ENCODE data around the gene HRH1. TPM values are rescaled to one million over a fixed set of nuclear protein-coding genes. Genes with fewer than 3 reads are reported as not detected.
"Not testable (repeated sequence)": the region's sequence is repeated elsewhere in the genome, so short reads cannot be mapped to it uniquely, and the experiment has no call there.

HRH1 gene, protein sequence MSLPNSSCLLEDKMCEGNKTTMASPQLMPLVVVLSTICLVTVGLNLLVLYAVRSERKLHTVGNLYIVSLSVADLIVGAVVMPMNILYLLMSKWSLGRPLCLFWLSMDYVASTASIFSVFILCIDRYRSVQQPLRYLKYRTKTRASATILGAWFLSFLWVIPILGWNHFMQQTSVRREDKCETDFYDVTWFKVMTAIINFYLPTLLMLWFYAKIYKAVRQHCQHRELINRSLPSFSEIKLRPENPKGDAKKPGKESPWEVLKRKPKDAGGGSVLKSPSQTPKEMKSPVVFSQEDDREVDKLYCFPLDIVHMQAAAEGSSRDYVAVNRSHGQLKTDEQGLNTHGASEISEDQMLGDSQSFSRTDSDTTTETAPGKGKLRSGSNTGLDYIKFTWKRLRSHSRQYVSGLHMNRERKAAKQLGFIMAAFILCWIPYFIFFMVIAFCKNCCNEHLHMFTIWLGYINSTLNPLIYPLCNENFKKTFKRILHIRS
- polyA plus RNA-seq (ENCODE audit: insufficient read length in 3 of 3) = 1 to 10 TPM; 1.9 to 2.2 (median 2.1) TPM
- long read RNA-seq, donor 1, full-length matches to known transcripts = 2 of 2 reads
- long read RNA-seq, donor 1, partial matches to known transcripts = 0 of 2 reads
- long read RNA-seq, donor 1, other reads (novel, unspliced or antisense) = 0 of 2 reads
- long read RNA-seq, donor 2 = 0 reads
- long read RNA-seq, donor 3 = 0 reads
- long read RNA-seq, donor 4, full-length matches to known transcripts = 1 of 1 reads
- long read RNA-seq, donor 4, partial matches to known transcripts = 0 of 1 reads
- long read RNA-seq, donor 4, other reads (novel, unspliced or antisense) = 0 of 1 reads
- long read RNA-seq, donor 5, full-length matches to known transcripts = 1 of 1 reads
- long read RNA-seq, donor 5, partial matches to known transcripts = 0 of 1 reads
- long read RNA-seq, donor 5, other reads (novel, unspliced or antisense) = 0 of 1 reads
- long read RNA-seq, donor 6, full-length matches to known transcripts = 1 of 1 reads
- long read RNA-seq, donor 6, partial matches to known transcripts = 0 of 1 reads
- long read RNA-seq, donor 6, other reads (novel, unspliced or antisense) = 0 of 1 reads
- long read RNA-seq, donor 7, full-length matches to known transcripts = 2 of 2 reads
- long read RNA-seq, donor 7, partial matches to known transcripts = 0 of 2 reads
- long read RNA-seq, donor 7, other reads (novel, unspliced or antisense) = 0 of 2 reads
- long read RNA-seq, donor 8, full-length matches to known transcripts = 6 of 6 reads
- long read RNA-seq, donor 8, partial matches to known transcripts = 0 of 6 reads
- long read RNA-seq, donor 8, other reads (novel, unspliced or antisense) = 0 of 6 reads
- long read RNA-seq, donor 9, full-length matches to known transcripts = 1 of 1 reads
- long read RNA-seq, donor 9, partial matches to known transcripts = 0 of 1 reads
- long read RNA-seq, donor 9, other reads (novel, unspliced or antisense) = 0 of 1 reads
- long read RNA-seq, donor 10, full-length matches to known transcripts = 1 of 1 reads
- long read RNA-seq, donor 10, partial matches to known transcripts = 0 of 1 reads
- long read RNA-seq, donor 10, other reads (novel, unspliced or antisense) = 0 of 1 reads
- long read RNA-seq, donor 11 = 0 reads
- long read RNA-seq, donor 12, full-length matches to known transcripts = 1 of 1 reads
- long read RNA-seq, donor 12, partial matches to known transcripts = 0 of 1 reads
- long read RNA-seq, donor 12, other reads (novel, unspliced or antisense) = 0 of 1 reads
- long read RNA-seq, donor 13 = 0 reads
- long read RNA-seq, donor 14 = 0 reads
- long read RNA-seq, donor 15, full-length matches to known transcripts = 1 of 1 reads
- long read RNA-seq, donor 15, partial matches to known transcripts = 0 of 1 reads
- long read RNA-seq, donor 15, other reads (novel, unspliced or antisense) = 0 of 1 reads
- long read RNA-seq, donor 16 = 0 reads

DNA sequence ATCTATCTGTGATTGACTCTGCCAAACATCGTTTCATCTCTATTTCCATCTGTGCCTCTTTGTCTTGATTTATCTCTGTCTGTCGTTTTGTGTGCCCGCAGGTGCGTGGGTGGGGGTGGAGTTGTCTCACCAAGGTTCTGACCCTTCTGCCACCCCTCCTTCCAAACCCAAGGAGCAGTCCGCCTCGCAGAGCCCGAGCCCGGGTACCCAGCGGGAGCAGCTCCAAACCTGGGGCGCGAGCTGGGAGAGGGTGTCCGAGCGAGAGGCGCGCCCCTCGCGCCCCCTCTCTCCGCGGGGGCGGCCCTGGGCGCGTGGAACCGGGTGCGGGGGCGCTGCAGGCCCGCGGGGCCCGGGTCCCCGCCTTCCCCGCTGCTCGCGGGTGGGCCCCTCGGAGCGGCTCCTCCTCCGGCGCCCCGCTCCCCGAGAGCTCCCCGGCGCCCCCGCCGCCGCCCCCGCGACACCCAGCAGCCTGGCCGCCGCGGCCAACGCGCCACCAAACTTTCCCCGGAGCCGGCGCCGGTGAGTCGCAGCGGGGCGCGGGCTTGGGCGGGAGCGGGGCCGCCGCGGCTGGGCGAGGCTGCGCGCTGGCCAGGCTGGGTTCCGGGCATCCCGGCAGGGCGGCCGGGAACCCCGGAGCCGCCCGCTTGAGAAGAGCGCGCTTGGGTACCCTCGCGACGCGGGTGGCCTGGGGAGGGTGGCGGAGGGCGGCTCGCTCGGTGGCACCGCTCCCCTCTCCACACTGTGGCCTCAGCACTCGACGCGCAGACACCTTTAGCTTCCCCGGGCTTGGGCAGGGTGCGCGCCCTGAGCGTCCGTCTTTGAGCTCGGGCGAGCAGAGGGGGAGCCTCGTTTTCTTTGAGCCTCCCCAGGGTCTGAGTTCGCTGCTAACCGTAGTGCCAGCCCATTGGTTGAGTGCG lies at the start of gene HRH1:
TSS of gene HRH1 (plus strand) at position 458 of the 917 bp plus-strand sequence. CDS start 104,545 bp downstream, outside the sequence.
- no peak for DNase-seq

DNA sequence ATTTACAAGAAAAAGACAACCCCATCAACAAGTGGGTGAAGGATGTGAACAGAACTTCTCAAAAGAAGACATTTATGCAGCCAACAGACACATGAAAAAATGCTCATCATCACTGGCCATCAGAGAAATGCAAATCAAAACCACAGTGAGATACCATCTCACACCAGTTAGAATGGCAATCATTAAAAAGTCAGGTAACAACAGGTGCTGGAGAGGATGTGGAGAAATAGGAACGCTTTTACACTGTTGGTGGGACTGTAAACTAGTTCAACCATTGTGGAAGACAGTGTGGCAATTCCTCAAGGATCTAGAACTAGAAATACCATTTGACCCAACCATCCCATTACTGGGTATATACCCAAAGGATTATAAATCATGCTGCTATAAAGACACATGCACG lies 41.0 kb upstream of the HRH1 start:
- not testable (repeated sequence) for DNase-seq

DNA sequence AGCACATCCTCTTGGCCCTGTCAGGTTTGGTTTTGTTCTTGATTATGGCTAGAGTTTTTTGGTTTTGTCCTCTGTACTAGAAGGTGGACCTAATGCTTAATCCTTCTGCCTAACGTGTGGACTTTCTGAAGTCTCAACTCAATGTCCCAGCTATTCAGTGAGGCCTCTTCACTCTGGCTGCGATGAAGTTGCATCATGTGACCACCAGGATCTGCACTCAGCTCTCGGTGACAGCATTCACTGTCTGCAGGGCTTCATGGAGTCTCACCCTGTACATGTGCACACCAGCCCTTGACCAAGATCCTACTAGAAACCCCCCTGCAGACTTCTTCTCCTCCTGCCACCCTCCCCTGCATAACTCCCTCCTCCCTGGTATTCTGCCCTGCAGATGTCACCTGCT lies 38.7 kb upstream of the HRH1 start:
- no peak for DNase-seq

DNA sequence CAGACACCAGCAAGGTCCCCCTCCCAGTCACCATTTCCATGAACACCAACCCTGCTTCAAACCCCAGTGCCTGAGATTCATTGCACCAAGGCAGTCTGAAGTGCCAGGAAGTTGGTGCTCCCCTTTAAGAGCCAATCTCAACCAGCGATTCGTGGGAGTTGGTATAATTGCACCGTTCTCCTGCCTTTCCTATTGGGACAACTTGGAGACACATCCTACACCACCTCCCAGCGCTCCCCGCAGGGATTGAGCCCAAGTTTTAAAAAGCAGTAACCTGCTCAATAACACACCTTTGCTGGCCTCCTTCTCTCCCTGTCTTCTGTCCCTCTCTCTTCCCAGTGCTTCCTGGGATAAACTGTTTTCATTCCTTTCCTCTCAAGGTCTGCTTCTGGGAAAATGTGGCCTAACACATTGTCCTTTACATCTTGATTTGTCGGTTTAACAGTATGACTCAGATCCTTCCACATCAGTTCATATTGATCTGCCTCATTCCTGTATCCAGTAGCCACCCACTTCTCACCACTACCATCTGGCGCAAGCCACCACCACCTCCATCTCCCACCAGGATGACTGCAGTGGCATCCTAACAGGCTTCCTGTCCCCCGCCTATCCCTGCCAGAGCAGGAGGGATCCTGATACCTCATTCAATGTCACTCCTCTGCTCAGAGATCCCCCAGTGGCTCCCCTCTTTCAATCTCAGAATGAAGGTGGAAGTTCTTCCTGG lies 37.8 kb upstream of the HRH1 start:
- no peak for DNase-seq

DNA sequence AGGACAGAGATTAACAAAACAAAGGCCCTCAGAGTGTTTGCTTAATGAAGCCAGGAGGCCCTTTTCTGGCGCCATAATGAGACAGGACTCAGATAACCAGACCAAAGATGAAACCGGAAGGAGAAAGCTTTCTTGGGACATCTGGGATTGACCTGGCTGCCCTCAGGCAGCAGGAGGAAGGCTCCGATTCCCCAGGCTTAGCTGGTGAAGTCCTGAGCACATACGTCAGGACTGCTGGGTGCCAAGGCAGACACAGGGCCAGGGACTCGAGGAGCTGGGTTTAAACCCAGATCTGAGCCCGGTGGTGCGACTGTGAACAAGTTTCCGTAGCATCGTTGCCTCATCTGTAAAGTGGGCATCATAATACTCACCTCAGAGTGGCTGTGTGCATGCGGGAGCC lies 36.7 kb upstream of the HRH1 start:
- no peak for DNase-seq

DNA sequence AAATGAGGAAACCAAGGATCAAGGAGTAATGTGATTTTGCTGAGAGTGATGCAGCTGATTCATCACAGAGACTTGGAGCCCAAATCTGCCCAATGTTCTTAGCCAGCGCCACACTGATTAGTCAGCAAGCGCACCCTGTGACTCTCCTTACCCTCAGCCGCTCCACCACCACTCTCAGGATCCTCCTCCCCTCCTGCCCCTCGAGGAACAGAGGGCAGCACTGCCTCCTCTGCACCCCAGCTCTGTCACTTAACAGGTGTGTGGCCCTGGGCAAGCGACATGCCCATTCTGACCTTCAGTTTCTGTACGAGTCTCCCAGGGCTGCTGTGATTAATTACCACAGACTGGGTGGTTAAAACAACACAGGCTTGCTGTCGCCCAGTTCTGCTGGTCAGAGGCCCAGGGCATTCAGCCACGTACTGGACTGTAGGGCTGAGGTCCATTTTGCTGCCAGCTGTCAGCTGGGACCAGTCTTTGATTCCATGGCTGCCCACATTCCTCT lies 36.1 kb upstream of the HRH1 start:
- no peak for DNase-seq

DNA sequence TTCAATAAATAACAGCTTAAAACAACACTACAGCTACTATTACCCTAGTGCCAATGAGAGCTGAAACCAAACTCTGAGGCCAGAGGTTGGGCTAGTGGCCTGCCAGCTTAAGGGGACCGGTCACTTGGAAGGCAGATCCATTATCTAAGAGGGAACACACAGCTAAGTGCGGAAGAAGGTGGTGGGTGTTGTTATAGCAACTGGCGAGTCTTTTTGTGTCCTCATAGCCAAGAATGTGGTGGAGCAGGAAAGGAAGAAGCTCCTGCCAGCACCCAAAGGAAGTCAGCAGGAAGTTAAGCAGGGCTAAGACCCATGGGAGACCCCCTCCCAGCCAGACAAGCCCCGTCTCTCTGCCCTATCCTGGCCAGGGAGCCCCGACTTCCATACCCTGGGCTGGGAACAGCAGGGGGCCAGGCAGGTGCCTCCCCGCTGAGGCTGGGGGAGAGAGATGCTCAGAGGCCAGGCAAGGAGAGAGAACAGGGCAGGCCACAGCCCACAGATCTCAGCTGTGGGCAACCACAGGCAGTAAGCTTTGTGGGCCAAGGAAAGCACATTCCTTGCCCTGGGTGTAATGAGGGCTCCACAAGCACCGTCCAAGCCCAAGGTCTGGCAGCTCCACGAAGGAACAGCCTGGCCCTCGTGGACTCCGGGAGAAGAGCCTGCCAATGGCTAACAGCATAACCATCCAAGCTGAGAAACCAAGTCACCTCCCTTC lies 34.0 kb upstream of the HRH1 start:
- no peak for DNase-seq

DNA sequence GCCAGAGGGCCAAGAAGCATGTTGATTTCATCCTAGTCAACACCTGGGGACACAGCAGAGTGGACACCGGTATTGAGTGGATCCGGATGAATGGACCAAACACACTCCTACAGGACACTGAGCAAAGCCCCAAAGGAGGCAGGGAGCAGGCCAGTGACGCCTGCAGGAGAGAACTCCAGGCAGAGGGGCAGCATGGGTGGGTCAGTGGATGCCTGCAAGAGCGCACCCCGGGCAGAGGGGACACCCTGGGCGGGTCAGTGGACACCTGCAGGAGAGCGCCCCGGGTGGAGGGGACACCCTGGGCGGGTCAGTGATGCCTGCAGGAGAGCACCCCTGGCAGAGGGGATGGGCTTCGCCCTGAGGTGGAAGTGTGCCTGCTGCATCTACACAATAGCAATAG lies 27.6 kb upstream of the HRH1 start:
- DNase-seq = no peak

DNA sequence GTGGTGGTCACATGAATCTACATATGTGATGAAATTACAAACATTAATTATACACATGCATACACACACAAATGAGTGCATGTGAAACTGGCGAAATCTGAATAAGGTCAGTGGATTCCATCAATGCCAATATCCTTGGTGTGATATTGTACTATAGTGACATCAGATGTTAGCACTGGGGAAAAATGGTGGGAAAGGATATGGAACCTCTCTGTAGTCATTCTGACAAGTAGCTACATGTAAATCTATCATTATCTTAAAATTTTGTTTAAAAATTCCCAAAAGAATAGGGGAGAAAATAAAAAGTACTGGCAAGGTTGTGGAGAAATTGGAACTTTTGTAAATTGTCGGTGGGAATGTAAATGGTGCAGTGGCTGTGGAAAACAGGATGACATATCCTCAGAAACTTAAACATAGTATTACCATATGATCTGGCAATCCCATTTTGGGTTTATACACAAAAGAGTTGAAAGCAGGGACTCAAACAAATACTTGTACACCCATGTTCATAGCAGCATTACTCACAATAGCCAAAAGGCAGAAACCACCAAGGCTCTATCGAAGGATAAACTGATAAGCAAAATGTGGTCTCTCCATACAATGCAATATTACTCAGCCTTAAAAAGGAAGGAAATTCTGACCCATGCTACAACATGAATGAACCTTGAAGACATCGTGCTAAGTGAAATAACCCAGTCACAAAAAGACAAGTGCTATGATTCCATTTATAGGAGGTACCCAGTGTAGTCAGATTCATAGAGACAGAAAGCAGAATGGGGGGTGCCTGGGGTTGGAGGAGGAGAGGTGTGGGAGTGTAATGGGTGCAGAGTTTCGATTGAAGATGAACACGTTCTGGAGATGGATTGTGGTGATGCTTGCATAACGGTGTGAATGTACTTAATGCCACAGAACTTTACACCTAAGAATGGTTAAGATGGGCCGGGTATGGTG lies 25.3 kb upstream of the HRH1 start:
- no peak for DNase-seq

DNA sequence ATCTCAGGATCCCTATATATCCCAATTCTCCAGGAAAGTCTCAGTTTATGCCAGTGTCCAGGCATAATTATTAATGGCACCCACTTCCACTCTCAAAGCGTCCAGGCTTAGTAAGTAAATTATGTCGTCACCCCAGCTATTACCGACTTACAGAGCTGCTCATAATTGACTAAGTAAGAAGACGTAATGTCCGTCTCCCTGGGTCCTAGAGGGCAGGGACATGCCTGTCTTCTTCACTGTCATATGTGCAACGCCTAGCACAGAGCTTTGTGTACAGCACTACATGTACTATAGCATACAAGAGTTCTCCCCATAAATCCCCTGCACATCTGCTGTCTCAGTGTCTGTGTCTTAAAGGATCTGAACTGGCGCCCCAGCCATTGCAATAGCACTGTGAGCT lies 23.9 kb upstream of the HRH1 start:
- no peak for DNase-seq

DNA sequence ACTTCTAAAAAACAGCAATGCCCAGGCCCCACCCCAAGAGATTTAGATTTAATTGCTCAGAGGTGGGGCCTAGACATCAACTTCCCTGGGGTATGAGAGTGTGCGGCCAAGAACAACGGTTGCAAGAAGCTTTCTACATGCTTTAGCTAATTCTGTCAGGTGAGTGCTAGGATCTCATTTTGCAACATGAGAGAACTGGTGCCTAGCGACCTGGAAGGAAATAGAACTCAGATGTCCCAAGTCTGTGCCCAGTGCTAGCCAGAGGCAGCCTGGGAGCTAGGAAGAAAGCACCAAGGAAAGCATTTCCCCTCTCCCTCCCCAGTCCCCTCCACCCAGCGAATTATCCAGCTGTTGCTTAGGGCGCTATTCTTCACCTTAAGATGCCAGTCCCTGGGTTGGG lies 22.9 kb upstream of the HRH1 start:
- DNase-seq = no peak

DNA sequence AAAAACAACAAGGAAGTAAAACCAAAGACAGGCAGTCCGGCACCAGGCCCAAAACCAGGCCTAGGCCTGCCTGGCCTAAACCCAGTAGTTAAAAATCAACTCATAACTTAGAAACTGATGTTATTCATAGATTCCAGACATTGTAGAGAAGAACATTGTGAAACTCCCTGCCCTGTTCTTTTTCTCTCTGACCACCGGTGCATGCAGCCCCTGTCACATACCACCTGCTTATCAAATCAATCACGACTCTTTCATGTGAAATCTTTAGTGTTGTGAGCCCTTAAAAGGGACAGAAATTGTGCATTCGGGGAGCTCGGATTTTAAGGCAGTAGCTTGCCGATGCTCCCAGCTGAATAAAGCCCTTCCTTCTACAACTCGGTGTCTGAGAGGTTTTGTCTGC lies 22.4 kb upstream of the HRH1 start:
- DNase-seq = not testable (repeated sequence)

DNA sequence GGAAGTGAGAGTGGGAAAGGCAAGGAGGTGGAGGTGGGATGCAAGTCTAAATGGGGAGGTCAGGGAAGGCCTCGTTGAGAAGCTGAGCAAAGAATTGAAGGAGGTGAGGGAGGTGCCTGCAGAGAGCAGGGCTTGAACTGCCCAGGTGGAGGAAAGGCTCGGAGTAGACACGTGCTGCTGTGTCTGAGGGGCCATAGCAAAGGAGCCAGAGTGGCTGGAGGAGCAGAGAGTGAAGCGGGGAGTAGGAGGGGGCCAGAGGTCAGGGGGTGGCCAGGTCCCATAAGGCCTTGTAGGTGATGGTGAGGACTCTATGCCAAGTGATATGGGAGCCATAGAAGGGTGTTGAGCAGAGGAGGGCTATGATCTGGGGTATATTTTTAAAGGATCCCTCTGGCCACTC lies 21.4 kb upstream of the HRH1 start:
- DNase-seq = no peak

DNA sequence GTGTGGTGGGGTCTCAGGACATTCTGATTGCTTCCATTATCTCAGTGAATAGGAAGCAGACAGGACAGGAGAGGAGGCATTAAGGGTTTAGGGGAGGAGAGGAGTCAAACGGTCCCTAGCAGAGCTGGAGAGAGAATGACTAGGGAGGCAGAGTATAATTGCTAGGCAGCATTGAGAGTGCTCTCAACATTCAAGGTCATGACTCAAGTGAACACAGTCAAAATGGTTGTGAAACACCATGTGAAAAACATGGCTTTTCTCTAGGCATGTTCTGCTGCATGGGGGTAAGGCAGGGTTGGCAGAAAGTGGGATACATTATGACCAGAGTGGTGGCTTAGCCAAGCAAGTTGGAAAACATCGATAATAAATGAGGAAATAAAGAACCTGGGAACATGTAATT lies 19.5 kb upstream of the HRH1 start:
- no peak for DNase-seq

DNA sequence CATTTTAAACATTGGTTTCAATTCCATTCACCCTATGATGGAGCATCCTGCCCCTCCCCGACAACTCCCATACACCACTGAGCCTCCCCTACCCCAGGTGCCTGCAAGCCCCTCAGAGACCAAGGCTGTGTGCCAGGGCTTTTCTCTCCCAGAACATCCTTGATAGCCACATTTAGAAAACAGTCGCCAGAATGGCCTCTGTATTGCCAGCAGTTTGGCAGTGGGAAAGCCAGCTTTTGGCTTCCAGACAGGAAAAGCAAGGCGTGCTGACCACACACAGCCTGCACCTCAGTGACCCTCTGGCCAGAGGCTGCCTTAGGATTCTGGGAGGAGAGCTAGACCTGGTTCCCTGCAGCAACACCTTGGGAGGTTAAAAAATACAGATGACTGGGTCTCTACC lies 18.2 kb upstream of the HRH1 start:
- no peak for DNase-seq

DNA sequence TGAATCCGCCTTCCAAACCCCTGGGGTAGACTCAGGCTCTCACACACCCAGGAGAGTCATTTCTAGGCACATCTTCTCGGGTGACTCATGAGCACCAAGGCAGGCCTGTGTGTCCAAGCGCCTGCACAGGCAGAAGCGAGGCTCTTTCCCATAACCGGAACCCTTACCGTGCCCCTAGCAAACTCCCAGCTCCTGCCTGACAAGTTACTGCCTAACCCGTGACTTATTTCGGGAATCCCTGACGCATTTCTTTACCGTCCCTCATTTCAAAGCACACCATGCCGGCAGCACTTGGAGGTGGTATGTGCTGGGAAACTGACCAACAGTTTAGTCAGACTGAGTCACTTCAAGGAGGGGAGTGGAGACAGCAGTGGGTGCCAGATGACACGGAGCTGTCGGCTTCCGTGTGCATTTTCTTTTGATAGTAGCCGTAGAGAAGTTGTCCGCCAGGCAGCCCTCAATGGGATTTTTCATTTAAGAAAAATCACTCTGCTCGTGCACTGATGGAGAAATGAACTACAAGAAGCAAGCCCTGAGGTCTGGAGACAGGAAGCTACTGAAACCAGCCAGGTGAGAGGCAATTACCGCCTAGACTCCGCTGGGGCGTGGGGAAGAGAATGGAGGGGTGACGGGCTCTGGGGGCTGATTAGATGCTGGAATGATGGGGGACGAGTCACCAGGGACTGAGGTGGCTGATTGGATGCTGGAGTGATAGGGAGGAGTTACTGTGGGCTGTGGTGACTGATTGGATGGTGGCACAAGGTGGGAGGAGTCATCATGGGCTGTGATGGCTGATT lies 17.3 kb upstream of the HRH1 start:
- DNase-seq = no peak
